ENCODE data around the gene NSMCE4A. TPM values are rescaled to one million over a fixed set of nuclear protein-coding genes. Genes with fewer than 3 reads are reported as not detected.

The NSMCE4A gene
- total and polyA plus RNA-seq, 2 of the 4 experiments (the other 2 are of a cell fraction): 13.4 to 33.2 TPM

- H3K36me3 ChIP-seq (ENCODE audit: control insufficient read depth, insufficient read depth, low read length): peaks cover 5% of the 10 kb centered on the region
- H4K5ac ChIP-seq (ENCODE audit: low read depth, low read length): no peak overlapping the region
- peak overlapping the region; percentile 70 for H3K14ac ChIP-seq (replicated peaks; ENCODE audit: low read depth, low read length)
- peak overlapping the region; percentile 83 for H3K27ac ChIP-seq (ENCODE audit: insufficient read depth, low read length)
- H2BK120ac ChIP-seq (ENCODE audit: low read depth, low read length): peak overlapping the region; percentile 73; the same call in 1 of the 2 replicates
- H3K23ac ChIP-seq (ENCODE audit: low read depth, low read length): peak overlapping the region; percentile 70
- H3K4ac ChIP-seq (ENCODE audit: low read depth, low read length): peak overlapping the region; percentile 54
- H3K9ac ChIP-seq (ENCODE audit: low read depth, low read length): peak overlapping the region; percentile 85
- H3K56ac ChIP-seq (ENCODE audit: extremely low read depth, insufficient read depth, low read length): peak overlapping the region; percentile 39
- H3K9me3 ChIP-seq (ENCODE audit: control insufficient read depth, insufficient read depth, low read length): no peaks in the 10 kb centered on the region
- H3K27me3 ChIP-seq (ENCODE audit: control insufficient read depth, insufficient read depth, low read length): no peaks in the 10 kb centered on the region
- H4K8ac ChIP-seq (ENCODE audit: low read depth in 2 of 2, low read length in 2 of 2): peak overlapping the region; percentile 55 to 90; a peak in 3 of 4 replicates
- H2AFZ ChIP-seq (replicated peaks; ENCODE audit: low read length, poor library complexity): peak overlapping the region; percentile 97
- H3K4me2 ChIP-seq (ENCODE audit: low read depth, low read length): peak overlapping the region; percentile 96
- peak; percentile 43 for DNase-seq
- H2AK5ac ChIP-seq (ENCODE audit: low read depth, low read length): no peak overlapping the region
- intact Hi-C loops (cut with micrococcal nuclease): loop anchor here (5.0 to 10.0 kb wide), 2 partner anchors 125 to 337 kb away; no protein-coding TSS in a partner anchor
- 0% methylated on average over 26 of the region's 48 CpGs; no CpG with 5 or more reads in 1 of the 2 experiments for WGBS, 2 experiments (ENCODE audit: extremely low coverage in 2 of 2, insufficient read length in 1 of 2)
- H2AK9ac ChIP-seq (replicated peaks; ENCODE audit: low read depth, low read length, poor library complexity): peak overlapping the region; percentile 75
- peaks cover 16 to 45% of the 10 kb centered on the region in 2 experiments for H3K79me1 ChIP-seq (ENCODE audit: low read depth in 1 of 2, low read length in 2 of 2)
- POLR2A ChIA-PET (ENCODE audit: unreplicated experiment): interaction anchor here (0.5 kb wide), 1 partner anchor 1077 kb away, joined by 4 read pairs; no protein-coding TSS in a partner anchor
- no peaks in the 10 kb centered on the region for H4K20me1 ChIP-seq (ENCODE audit: insufficient read depth, low read length)
- in situ Hi-C loops (cut with MboI; ENCODE audit: low sequenced_read_pairs): no loop called here
- CTCF ChIA-PET: no interaction called here
- ATAC-seq (ENCODE audit: low read depth): peak; percentile 50
- TF ChIP-seq CEBPB (IDR thresholded peaks at IDR 0.05; ENCODE audit: low read depth, low read length): no peak
- H2BK15ac ChIP-seq (ENCODE audit: low read depth, low read length): no peak overlapping the region
- H2BK20ac ChIP-seq (ENCODE audit: low read depth, low read length): no peak overlapping the region
- peak overlapping the region; percentile 91 for H3K4me3 ChIP-seq (ENCODE audit: insufficient read depth, low read depth, low read length)
- H4K91ac ChIP-seq (ENCODE audit: insufficient read depth, low read depth, low read length): peak overlapping the region; percentile 62; the same call in 1 of the 2 replicates
- no peak overlapping the region for H3K18ac ChIP-seq (ENCODE audit: low read depth, low read length)
- BruUV-seq (replicated peaks): no TSS peak
- H2BK5ac ChIP-seq (ENCODE audit: low read depth, low read length, poor library complexity, severe bottlenecking): peak overlapping the region; percentile 69
- H3K9me1 ChIP-seq (ENCODE audit: insufficient read depth, low read length): peaks cover 6% of the 10 kb centered on the region; the same call in 1 of the 2 replicates
- dilution Hi-C loops (cut with HindIII; ENCODE audit: low sequenced_read_pairs, unreplicated experiment): no loop called here
- H3K4me1 ChIP-seq (ENCODE audit: control insufficient read depth, insufficient read depth, low read length): no peaks in the 10 kb centered on the region
Observed at GRCh38 chr10:121927318-121927840, 47.6 kb downstream of the NSMCE4A start.

Measured in IMR-90 (cell line).